Measurements from ENCODE around the gene PCSK4.
A peak's percentile ranks its signal among the peaks of the same experiment; 100 is the strongest.

The PCSK4 gene

DNA sequence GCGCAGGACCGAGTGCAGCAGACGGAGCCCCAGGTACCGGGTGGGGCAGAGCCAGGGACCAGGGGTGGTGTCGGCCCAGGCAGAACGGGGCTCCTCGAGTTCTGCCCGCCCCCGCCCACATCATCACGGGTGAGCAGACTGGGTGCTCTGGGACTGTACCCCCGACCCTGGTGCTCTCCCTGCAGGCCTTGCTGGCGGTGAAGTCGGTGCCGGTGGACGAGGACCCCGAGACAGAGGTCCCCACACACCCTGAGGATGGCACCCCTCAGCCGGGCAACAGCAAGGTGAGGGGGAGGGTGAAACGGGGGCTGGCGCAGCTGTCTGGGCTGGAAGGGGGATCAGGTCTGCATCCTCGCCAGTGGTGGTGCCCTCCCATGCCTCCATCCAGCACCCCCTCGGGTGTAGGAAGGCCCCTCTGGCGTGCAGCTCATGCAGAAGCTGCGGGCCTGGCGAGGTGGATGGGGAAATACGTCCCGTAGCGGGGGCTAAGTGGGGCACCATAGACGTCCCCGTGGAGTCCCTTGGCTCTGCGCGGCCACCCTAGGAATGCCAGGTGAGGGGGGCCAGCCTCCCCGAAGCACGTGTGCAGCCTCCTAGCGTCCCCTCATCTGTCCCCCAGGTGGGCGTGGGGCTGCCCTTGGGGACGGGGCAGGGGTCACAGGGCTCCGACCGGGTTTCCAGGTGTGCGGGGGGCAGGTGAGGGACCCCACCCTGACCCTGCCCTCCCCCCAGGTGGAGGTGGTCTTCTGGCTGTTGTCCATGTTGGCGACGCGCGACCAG is 33.8 kb downstream of the PCSK4 start:
- H3K4me3 ChIP-seq (replicated peaks in 1 of 2; ENCODE audit: low read depth in 2 of 2, low read length in 2 of 2), result no peak overlapping the region
- TF ChIP-seq, protein P1, sequence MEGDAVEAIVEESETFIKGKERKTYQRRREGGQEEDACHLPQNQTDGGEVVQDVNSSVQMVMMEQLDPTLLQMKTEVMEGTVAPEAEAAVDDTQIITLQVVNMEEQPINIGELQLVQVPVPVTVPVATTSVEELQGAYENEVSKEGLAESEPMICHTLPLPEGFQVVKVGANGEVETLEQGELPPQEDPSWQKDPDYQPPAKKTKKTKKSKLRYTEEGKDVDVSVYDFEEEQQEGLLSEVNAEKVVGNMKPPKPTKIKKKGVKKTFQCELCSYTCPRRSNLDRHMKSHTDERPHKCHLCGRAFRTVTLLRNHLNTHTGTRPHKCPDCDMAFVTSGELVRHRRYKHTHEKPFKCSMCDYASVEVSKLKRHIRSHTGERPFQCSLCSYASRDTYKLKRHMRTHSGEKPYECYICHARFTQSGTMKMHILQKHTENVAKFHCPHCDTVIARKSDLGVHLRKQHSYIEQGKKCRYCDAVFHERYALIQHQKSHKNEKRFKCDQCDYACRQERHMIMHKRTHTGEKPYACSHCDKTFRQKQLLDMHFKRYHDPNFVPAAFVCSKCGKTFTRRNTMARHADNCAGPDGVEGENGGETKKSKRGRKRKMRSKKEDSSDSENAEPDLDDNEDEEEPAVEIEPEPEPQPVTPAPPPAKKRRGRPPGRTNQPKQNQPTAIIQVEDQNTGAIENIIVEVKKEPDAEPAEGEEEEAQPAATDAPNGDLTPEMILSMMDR (IDR thresholded peaks at IDR 0.05; ENCODE audit: low read depth, low read length), result no peak
- DNase-seq (ENCODE audit: low read depth in 2 of 2), result no peak

DNA sequence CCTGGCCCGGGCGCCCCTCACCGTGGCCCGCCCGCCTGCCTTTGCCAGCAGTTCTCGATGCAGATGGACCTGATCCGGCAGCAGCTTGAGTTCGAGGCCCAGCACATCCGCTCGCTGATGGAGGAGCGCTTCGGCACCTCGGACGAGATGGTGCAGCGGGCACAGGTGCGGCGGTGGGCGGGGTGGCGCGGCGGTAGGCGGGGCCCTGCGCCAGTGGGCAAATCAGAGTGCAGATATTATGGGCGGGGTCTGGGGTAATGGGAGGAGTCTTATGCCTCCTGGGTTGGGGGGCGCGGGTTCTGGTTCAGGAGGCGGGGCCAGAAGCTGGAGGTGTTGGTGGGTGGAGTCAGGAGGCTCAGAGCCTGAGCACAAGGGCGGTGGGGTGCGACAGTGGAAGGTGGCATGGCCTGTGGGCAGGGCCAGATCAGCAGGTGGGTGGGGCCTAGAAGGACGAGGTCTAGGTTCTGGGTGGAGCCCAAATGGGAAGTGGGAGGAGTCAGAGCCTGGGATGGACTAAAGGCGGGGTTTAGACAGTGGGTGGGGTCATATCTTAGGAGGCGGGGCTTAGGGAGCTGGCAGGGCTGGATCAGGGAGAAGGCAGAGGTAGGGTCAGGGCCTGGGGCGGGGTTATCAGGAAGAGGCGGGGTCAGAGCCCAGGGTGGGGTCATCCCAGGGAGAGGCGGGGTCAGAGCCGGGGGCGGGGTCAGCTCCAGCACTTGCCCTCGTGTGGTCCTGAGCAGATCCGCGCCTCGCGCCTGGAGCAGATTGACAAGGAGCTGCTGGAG is 34.6 kb downstream of the PCSK4 start:
- H3K4me3 ChIP-seq (replicated peaks in 1 of 2; ENCODE audit: low read depth in 2 of 2, low read length in 2 of 2), result no peak overlapping the region
- DNase-seq (ENCODE audit: low read depth in 2 of 2), result peak; percentile 63 to 77
- TF ChIP-seq, protein P1 (IDR thresholded peaks at IDR 0.05; ENCODE audit: low read depth, low read length), result no peak

DNA sequence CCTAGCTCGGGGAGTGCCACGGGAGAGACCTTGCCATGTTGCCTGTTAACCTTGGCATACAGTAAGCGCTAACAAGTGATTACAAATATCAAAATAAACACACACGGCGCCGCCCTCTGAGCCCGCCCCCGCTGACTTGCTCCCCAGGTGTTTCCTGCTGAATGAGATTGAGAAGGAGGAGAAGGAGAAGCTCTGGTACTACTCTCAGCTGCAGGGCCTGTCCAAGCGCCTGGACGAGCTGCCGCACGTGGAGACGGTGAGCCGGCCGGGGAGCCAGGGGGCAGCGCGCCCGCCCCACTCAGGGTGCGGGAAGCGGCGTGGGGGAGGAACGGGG is 35.2 kb downstream of the PCSK4 start:
- DNase-seq (ENCODE audit: low read depth in 2 of 2), result no peak
- no peak overlapping the region for H3K4me3 ChIP-seq (replicated peaks in 1 of 2; ENCODE audit: low read depth in 2 of 2, low read length in 2 of 2)
- TF ChIP-seq, protein P1 (IDR thresholded peaks at IDR 0.05; ENCODE audit: low read depth, low read length), result no peak

DNA sequence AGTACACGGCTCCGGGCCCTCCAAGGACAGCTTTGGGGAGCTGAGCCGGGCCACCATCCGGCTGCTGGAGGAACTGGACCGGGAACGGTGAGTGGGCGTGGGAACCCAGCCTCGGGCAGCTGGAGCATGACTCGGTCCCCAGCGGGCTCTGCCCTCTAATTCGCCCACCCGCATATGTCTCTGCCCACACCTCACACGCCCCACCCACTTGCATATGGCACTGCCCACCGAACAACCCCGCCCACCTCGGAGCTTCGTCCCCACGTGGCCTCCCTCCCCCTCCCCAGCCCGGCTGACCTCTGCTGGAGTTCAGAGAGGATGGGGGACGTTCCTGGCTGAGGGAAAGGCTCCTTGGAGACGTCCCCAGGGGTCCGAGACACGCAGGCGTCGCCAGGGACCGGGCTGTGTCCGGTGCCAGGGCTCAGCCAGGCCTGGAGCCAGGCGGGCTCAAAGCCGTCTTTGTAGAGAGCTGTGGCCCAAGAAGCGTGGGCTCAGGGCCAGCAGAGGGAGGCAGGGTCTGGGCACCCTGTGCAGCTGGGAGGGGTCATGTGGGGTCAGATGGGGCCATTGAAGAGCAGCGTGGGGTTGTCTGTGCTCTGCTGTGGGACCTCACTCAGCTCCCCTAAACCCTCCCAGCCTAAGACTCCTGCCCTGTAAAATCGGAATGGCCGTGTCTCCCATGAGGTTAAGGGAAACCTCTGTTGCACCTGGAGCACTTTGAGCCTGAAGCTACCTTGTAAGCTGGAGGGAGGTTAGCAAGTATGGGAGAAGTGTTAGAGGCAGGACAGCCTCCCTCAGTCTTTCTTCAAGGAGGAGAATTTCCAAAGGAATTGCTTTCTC is 36.4 kb downstream of the PCSK4 start:
- TF ChIP-seq, protein P1 (IDR thresholded peaks at IDR 0.05; ENCODE audit: low read depth, low read length), result no peak

DNA sequence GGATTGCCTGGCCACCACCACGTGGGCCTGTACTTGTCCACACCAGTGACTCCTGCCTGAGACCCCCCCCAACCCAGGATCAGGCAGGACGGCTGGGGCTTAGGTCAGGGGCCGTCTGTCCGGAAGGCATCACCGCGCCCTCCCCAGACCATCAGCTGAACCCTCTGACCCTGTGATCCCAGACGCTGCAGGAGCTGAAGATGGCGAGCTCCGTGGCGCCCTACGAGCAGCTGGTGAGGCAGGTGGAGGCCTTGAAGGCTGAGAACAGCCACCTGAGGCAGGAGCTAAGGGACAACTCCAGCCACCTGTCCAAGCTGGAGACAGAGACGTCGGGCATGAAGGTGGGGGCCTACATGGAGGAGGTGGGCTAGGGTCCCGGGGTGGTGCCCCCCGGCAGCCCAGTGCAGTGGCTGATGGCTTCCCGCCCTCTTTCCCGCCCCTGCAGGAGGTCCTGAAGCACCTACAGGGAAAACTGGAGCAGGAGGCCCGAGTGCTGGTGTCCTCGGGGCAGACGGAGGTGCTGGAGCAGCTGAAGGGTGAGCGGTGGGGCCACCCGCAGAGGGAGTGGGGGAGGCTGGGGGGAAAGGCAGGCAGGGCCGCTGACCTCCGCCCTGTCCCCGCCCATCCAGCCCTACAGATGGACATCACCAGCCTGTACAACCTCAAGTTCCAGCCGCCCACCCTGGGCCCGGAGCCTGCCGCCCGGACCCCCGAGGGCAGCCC is 37.2 kb downstream of the PCSK4 start:
- TF ChIP-seq, protein P1 (IDR thresholded peaks at IDR 0.05; ENCODE audit: low read depth, low read length), result no peak
- H3K4me3 ChIP-seq (replicated peaks in 1 of 2; ENCODE audit: low read depth in 2 of 2, low read length in 2 of 2), result no peak overlapping the region
- DNase-seq (ENCODE audit: low read depth in 2 of 2), result no peak

More for the DNA sequence above, 36.4 kb downstream of the PCSK4 start:
- peak; percentile 38 to 44 for DNase-seq (ENCODE audit: low read depth in 2 of 2)
- H3K4me3 ChIP-seq (replicated peaks in 1 of 2; ENCODE audit: low read depth in 2 of 2, low read length in 2 of 2), result no peak overlapping the region

All from cardiac fibroblast (primary cell).